ENCODE results near the gene SPATA31E1. TPM values are rescaled to one million over a fixed set of nuclear protein-coding genes. Genes with fewer than 3 reads are reported as not detected.

Gene SPATA31E1
- total RNA-seq, 1 donor from 2014 or later = 0.71 TPM

DNA sequence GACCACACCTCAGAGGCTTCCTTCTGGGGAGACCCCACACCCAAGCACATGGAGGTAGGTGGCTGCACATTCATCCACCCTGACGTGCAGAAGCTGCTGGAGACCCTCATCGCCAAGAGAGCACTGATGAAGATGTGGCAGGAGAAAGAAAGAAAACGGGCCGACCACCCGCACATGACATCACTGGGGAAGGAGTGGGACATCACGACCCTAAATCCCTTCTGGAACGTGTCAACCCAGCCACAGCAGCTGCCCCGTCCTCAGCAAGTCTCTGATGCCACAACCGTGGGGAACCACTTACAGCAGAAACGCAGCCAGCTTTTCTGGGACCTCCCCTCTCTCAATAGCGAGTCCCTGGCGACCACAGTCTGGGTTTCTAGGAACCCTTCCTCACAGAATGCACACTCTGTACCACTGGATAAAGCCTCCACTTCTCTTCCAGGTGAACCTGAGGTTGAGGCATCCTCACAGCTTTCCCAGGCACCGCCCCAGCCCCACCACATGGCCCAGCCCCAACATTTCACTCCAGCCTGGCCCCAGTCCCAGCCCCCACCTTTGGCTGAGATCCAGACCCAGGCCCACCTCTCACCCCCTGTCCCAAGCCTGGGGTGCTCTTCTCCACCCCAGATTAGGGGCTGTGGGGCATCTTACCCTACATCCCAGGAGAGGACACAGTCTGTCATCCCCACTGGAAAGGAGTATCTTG is 3.0 kb downstream of the SPATA31E1 start:
- peaks cover 6% of the 10 kb centered on the region for H3K27me3 Mint-ChIP-seq (ENCODE audit: unreplicated experiment)

DNA sequence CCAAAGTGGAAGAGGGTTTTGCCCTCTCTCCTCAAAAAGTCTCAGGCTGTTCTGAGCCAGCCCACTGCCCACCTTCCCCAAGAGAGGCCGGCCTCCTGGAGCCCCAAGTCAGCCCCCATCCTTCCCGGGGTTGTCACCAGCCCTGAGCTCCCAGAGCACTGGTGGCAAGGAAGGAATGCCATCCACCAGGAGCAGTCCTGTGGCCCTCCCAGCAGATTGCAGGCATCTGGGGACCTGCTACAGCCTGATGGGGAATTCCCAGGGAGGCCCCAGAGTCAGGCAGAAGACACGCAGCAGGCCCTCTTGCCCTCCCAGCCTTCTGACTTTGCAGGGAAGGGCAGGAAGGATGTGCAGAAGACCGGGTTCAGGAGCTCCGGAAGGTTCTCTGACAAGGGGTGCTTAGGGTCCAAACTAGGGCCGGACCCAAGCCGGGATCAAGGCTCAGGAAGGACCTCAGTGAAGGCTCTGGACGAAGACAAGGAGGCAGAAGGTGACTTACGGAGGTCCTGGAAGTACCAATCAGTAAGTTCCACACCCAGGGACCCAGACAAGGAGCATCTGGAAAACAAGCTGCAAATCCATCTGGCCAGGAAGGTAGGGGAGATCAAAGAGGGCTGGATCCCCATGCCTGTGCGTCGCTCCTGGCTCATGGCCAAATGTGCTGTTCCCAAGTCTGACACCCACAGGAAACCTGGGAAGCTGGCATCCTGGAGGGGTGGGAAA is 3.7 kb downstream of the SPATA31E1 start:
- DNase-seq = no peak
- H3K4me1 Mint-ChIP-seq (ENCODE audit: low read depth, unreplicated experiment) = peaks cover 8% of the 10 kb centered on the region
- TF ChIP-seq, protein P1, sequence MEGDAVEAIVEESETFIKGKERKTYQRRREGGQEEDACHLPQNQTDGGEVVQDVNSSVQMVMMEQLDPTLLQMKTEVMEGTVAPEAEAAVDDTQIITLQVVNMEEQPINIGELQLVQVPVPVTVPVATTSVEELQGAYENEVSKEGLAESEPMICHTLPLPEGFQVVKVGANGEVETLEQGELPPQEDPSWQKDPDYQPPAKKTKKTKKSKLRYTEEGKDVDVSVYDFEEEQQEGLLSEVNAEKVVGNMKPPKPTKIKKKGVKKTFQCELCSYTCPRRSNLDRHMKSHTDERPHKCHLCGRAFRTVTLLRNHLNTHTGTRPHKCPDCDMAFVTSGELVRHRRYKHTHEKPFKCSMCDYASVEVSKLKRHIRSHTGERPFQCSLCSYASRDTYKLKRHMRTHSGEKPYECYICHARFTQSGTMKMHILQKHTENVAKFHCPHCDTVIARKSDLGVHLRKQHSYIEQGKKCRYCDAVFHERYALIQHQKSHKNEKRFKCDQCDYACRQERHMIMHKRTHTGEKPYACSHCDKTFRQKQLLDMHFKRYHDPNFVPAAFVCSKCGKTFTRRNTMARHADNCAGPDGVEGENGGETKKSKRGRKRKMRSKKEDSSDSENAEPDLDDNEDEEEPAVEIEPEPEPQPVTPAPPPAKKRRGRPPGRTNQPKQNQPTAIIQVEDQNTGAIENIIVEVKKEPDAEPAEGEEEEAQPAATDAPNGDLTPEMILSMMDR (IDR thresholded peaks at IDR 0.05; ENCODE audit: partially characterized antibody, unreplicated experiment) = no peak
- no peak overlapping the region for H3K4me3 Mint-ChIP-seq (ENCODE audit: unreplicated experiment)
- H3K9me3 Mint-ChIP-seq (ENCODE audit: unreplicated experiment) = peaks cover 7% of the 10 kb centered on the region
- no peaks in the 10 kb centered on the region for H3K36me3 Mint-ChIP-seq (ENCODE audit: unreplicated experiment)
- H3K27me3 Mint-ChIP-seq (ENCODE audit: unreplicated experiment) = peaks cover 6% of the 10 kb centered on the region
- H3K27ac Mint-ChIP-seq (ENCODE audit: unreplicated experiment) = no peak overlapping the region

More for the DNA sequence above, 3.0 kb downstream of the SPATA31E1 start:
- Mint-ChIP-seq H3K27ac (ENCODE audit: unreplicated experiment) (peak overlapping the region; percentile 12), H3K9me3 (ENCODE audit: unreplicated experiment) (peaks cover 7% of the 10 kb centered on the region), H3K36me3 (ENCODE audit: unreplicated experiment) (no peaks in the 10 kb centered on the region), H3K4me1 (ENCODE audit: low read depth, unreplicated experiment) (peaks cover 7% of the 10 kb centered on the region), H3K4me3 (ENCODE audit: unreplicated experiment) (no peak overlapping the region)
- DNase-seq = no peak
- TF ChIP-seq, protein P1 (IDR thresholded peaks at IDR 0.05; ENCODE audit: partially characterized antibody, unreplicated experiment) = no peak

DNA sequence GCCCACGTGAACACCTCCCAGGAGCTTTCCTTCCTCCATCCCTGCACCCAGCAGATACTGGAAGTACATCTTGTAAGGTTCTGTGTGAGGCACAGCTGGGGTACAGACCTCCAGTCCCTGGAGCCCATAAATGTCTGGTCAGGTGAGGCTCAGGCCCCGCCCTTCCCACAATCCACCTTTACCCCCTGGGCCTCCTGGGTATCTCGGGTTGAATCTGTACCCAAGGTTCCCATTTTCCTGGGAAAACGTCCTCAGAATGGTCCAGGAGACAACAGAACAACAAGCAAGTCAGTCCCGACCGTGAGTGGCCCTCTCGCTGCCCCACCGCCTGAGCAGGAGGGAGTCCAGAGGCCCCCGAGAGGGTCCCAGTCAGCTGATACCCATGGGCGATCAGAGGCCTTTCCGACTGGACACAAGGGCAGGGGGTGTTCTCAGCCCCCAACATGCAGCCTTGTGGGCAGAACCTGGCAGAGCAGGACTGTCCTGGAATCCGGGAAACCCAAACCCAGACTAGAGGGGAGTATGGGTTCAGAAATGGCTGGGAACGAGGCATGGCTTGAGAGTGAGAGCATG is 4.3 kb downstream of the SPATA31E1 start:
- no peak for DNase-seq
- H3K9me3 Mint-ChIP-seq (ENCODE audit: unreplicated experiment) = peaks cover 7% of the 10 kb centered on the region
- H3K27ac Mint-ChIP-seq (ENCODE audit: unreplicated experiment) = no peak overlapping the region
- TF ChIP-seq, protein P1 (IDR thresholded peaks at IDR 0.05; ENCODE audit: partially characterized antibody, unreplicated experiment) = no peak
- H3K4me1 Mint-ChIP-seq (ENCODE audit: low read depth, unreplicated experiment) = peaks cover 8% of the 10 kb centered on the region
- no peak overlapping the region for H3K4me3 Mint-ChIP-seq (ENCODE audit: unreplicated experiment)
- peaks cover 6% of the 10 kb centered on the region for H3K27me3 Mint-ChIP-seq (ENCODE audit: unreplicated experiment)
- no peaks in the 10 kb centered on the region for H3K36me3 Mint-ChIP-seq (ENCODE audit: unreplicated experiment)

DNA sequence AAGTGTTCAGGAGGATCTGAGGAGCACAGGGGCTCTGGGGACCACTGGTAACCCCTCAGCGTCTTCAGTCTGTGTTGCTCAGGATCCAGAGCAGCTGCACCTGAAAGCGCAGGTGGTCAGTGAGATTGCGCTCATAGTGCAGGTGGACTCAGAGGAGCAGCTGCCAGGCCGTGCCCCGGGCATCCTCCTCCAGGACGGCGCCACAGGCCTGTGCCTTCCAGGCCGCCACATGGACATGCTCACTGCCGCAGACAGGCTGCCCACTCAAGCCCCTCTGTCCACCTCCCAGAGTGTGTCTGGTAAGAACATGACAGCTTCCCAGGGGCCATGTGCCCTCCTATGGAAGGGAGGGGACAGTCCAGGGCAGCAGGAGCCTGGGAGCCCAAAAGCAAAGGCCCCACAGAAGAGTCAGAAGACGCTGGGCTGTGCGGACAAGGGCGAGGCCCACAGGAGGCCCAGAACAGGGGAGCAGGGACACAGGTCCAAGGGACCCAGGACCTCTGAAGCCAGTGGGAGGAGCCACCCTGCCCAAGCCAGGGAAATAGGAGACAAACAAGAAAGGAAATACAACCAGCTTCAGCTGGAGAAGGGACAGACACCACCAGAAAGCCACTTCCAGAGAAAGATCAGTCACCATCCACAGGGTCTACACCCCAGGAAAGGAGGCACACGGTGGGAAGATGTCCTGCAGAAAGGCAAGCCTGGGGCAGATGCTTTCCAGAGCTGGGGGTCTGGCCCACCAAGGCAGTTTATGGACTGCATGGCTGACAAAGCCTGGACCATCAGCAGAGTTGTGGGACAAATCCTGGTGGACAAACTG is 5.2 kb downstream of the SPATA31E1 start:
- Mint-ChIP-seq H3K36me3 (ENCODE audit: unreplicated experiment) (no peaks in the 10 kb centered on the region), H3K9me3 (ENCODE audit: unreplicated experiment) (peaks cover 5% of the 10 kb centered on the region), H3K27ac (ENCODE audit: unreplicated experiment) (no peak overlapping the region), H3K27me3 (ENCODE audit: unreplicated experiment) (peaks cover 3% of the 10 kb centered on the region), H3K4me3 (ENCODE audit: unreplicated experiment) (no peak overlapping the region), H3K4me1 (ENCODE audit: low read depth, unreplicated experiment) (peaks cover 7% of the 10 kb centered on the region)
- DNase-seq = no peak
- TF ChIP-seq, protein P1 (IDR thresholded peaks at IDR 0.05; ENCODE audit: partially characterized antibody, unreplicated experiment) = no peak
